Mesenchymal stem cell (in vitro differentiated cells and primary cell): Measurements from ENCODE around the gene CLCNKB.

Source experiments
- DNase-seq: peaks from one replicate; pipeline ENCODE4 v3.0.0-alpha.2; 2013
- H2AFZ ChIP-seq: one replicate; pipeline ENCODE4 v1.6.1; 2013; ENCODE audit warnings: low read depth, mild to moderate bottlenecking, control low read depth, inconsistent platforms, low read length, moderate library complexity
- H2AK5ac ChIP-seq: 2 replicates; pipeline ENCODE4 v1.6.1; 2013; ENCODE audit warnings: low read length, moderate library complexity, mild to moderate bottlenecking, inconsistent platforms; ENCODE audit not compliant: severe bottlenecking
- H2BK120ac ChIP-seq: one replicate; pipeline ENCODE4 v1.6.1; 2013; ENCODE audit warnings: low read depth, mild to moderate bottlenecking, inconsistent platforms, low read length, moderate library complexity
- H2BK12ac ChIP-seq, 2 experiments: one replicate each; pipeline ENCODE4 v1.6.1; 2013; ENCODE audit warnings: inconsistent platforms in 2 of 2, low read length in 2 of 2, mild to moderate bottlenecking in 2 of 2, moderate library complexity in 2 of 2, control low read depth in 1 of 2
- H2BK15ac ChIP-seq: one replicate; pipeline ENCODE4 v1.6.1; 2013; ENCODE audit warnings: mild to moderate bottlenecking, low read depth, inconsistent platforms; ENCODE audit not compliant: poor library complexity, severe bottlenecking
- H2BK5ac ChIP-seq: 2 replicates; pipeline ENCODE4 v1.6.1; 2013; ENCODE audit warnings: low read depth, mild to moderate bottlenecking, low read length, control low read depth, inconsistent platforms; ENCODE audit not compliant: poor library complexity, severe bottlenecking
- H3K14ac ChIP-seq, 2 experiments: one replicate each; pipeline ENCODE4 v1.6.1; 2013; ENCODE audit warnings: inconsistent platforms in 2 of 2, low read length in 2 of 2, control low read depth in 1 of 2, mild to moderate bottlenecking in 1 of 2, moderate library complexity in 1 of 2
- H3K18ac ChIP-seq, 2 experiments: one replicate each; pipeline ENCODE4 v1.6.1; 2013; ENCODE audit warnings: inconsistent platforms in 2 of 2, low read length in 2 of 2, control low read depth in 1 of 2, low read depth in 1 of 2, mild to moderate bottlenecking in 1 of 2
- H3K23ac ChIP-seq, 2 experiments: one replicate each; pipeline ENCODE4 v1.6.1; 2013; ENCODE audit warnings: inconsistent platforms in 2 of 2, low read length in 2 of 2, mild to moderate bottlenecking in 2 of 2, moderate library complexity in 2 of 2, control low read depth in 1 of 2
- H3K27ac ChIP-seq: 2 replicates; pipeline ENCODE4 v1.5.1; 2013; ENCODE audit warnings: mild to moderate bottlenecking, moderate library complexity, low read length, control low read depth, inconsistent platforms; ENCODE audit not compliant: poor library complexity, severe bottlenecking
- H3K27me3 ChIP-seq, 2 experiments: 2 replicates each; pipeline versions ENCODE4 v1.6.1 to v1.7.0; 2013; ENCODE audit warnings: low read length in 2 of 2, mild to moderate bottlenecking in 2 of 2, moderate library complexity in 2 of 2, control low read depth in 1 of 2, inconsistent platforms in 1 of 2; ENCODE audit not compliant: control insufficient read depth in 1 of 2, insufficient read depth in 1 of 2
- H3K36me3 ChIP-seq, 2 experiments: 2 replicates each; pipeline versions ENCODE4 v1.6.1 to v1.7.0; 2013; ENCODE audit warnings: low read length in 2 of 2, control low read depth in 1 of 2, inconsistent platforms in 1 of 2, low read depth in 1 of 2, mild to moderate bottlenecking in 1 of 2; ENCODE audit not compliant: insufficient read depth in 2 of 2, control insufficient read depth in 1 of 2
- H3K4ac ChIP-seq, 2 experiments: one replicate each; pipeline ENCODE4 v1.6.1; 2013; ENCODE audit warnings: inconsistent platforms in 2 of 2, low read length in 2 of 2, mild to moderate bottlenecking in 2 of 2, moderate library complexity in 2 of 2, control low read depth in 1 of 2, low read depth in 1 of 2
- H3K4me1 ChIP-seq: 2 replicates; pipeline ENCODE4 v1.6.1; 2013; ENCODE audit warnings: low read depth, low read length, control low read depth; ENCODE audit not compliant: control insufficient read depth, insufficient read depth
- H3K4me2 ChIP-seq: 2 replicates; pipeline ENCODE4 v1.6.1; 2013; ENCODE audit warnings: low read length, mild to moderate bottlenecking, inconsistent platforms; ENCODE audit not compliant: poor library complexity, severe bottlenecking
- H3K4me3 ChIP-seq, 2 experiments: 2 replicates each; pipeline versions ENCODE4 v1.5.1 to v1.7.0; 2013; ENCODE audit warnings: low read length in 2 of 2, mild to moderate bottlenecking in 2 of 2, control low read depth in 1 of 2, low read depth in 1 of 2; ENCODE audit not compliant: insufficient read depth in 1 of 2
- H3K79me1 ChIP-seq: replicated peaks from 2 replicates; pipeline ENCODE4 v1.6.1; 2013; ENCODE audit warnings: mild to moderate bottlenecking, control low read depth, low read length, inconsistent platforms; ENCODE audit not compliant: poor library complexity, severe bottlenecking
- H3K9ac ChIP-seq: 2 replicates; pipeline ENCODE4 v1.7.0; 2013; ENCODE audit warnings: mild to moderate bottlenecking, low read length, moderate library complexity
- H3K9me3 ChIP-seq: 2 replicates; pipeline ENCODE4 v1.7.0; 2013; ENCODE audit warnings: mild to moderate bottlenecking, low read length; ENCODE audit not compliant: control insufficient read depth
- H4K8ac ChIP-seq: one replicate; pipeline ENCODE4 v1.6.1; 2013; ENCODE audit warnings: inconsistent platforms, mild to moderate bottlenecking, low read length, moderate library complexity
- H4K91ac ChIP-seq: one replicate; pipeline ENCODE4 v1.6.1; 2013; ENCODE audit warnings: mild to moderate bottlenecking, low read length, inconsistent platforms
- WGBS: methylation state at CpG from one replicate; pipeline ENCODE4 v1.1.7; 2013; ENCODE audit warnings: mixed read lengths; 5-methylcytosine and 5-hydroxymethylcytosine counted together

CLCNKB gene

GRCh38 chr1:16074217-16074616 is 30.6 kb downstream of the CLCNKB start:
- H3K27me3 ChIP-seq: peaks cover 0 to 4% of the 10 kb centered on the region in 2 experiments
- H2BK15ac ChIP-seq: no peak overlapping the region
- H3K36me3 ChIP-seq: no peaks in the 10 kb centered on the region
- H3K18ac ChIP-seq: peak overlapping the region in 1 of 2 experiments; percentile 34
- H3K23ac ChIP-seq: no peak overlapping the region
- WGBS: 80% methylated on average over 5 of the region's 5 CpGs
- H4K91ac ChIP-seq: no peak overlapping the region
- H3K79me1 ChIP-seq: no peaks in the 10 kb centered on the region
- peak overlapping the region in 1 of 2 experiments; percentile 36 for H3K14ac ChIP-seq
- peak overlapping the region in 1 of 2 experiments; percentile 34 for H2BK12ac ChIP-seq
- H2AK5ac ChIP-seq: peak overlapping the region; percentile 13
- no peak overlapping the region for H4K8ac ChIP-seq
- no peak overlapping the region for H3K4ac ChIP-seq
- no peak overlapping the region for H3K4me2 ChIP-seq
- H2BK5ac ChIP-seq: no peak overlapping the region
- peak overlapping the region in 1 of 2 experiments; percentile 71 for H3K4me3 ChIP-seq
- H3K9ac ChIP-seq: no peak overlapping the region
- no peaks in the 10 kb centered on the region for H3K9me3 ChIP-seq
- H2AFZ ChIP-seq: no peak overlapping the region
- no peak overlapping the region for H2BK120ac ChIP-seq
- H3K4me1 ChIP-seq: peaks cover 41% of the 10 kb centered on the region
- no peak for DNase-seq
- no peak overlapping the region for H3K27ac ChIP-seq

GRCh38 chr1:16075337-16076030 is 31.9 kb downstream of the CLCNKB start:
- peak overlapping the region; percentile 91 for H4K8ac ChIP-seq

GRCh38 chr1:16076031-16076864 is 32.7 kb downstream of the CLCNKB start:
- Histone ChIP-seq H3K4me3 (no peak overlapping the region), H3K4me1 (peaks cover 43% of the 10 kb centered on the region), H4K8ac (peak overlapping the region; percentile 91), H3K9me3 (no peaks in the 10 kb centered on the region), H2BK12ac (peak overlapping the region; percentile 4 to 73), H3K36me3 (no peaks in the 10 kb centered on the region), H3K23ac (no peak overlapping the region), H3K4me2 (no peak overlapping the region), H3K18ac (peak overlapping the region; percentile 38 to 57), H3K27ac (no peak overlapping the region), H2AFZ (no peak overlapping the region), H2AK5ac (peak overlapping the region; percentile 21), H3K14ac (peak overlapping the region in 1 of 2 experiments; percentile 19), H3K9ac (peak overlapping the region; percentile 72), H2BK15ac (no peak overlapping the region), H4K91ac (peak overlapping the region; percentile 84), H3K4ac (peak overlapping the region in 1 of 2 experiments; percentile 13), H2BK120ac (no peak overlapping the region), H3K79me1 (no peaks in the 10 kb centered on the region), H2BK5ac (no peak overlapping the region), H3K27me3 (peaks cover 0 to 4% of the 10 kb centered on the region in 2 experiments)
- WGBS: 65% methylated on average over 13 of the region's 14 CpGs
- DNase-seq: peak; percentile 95

More at GRCh38 chr1:16075337-16076030, 31.9 kb downstream of the CLCNKB start:
- peak overlapping the region; percentile 72 for H3K9ac ChIP-seq
- peak overlapping the region; percentile 30 to 57 for H3K18ac ChIP-seq
- no peak overlapping the region for H2BK120ac ChIP-seq
- no peak overlapping the region for H2BK5ac ChIP-seq
- peak overlapping the region; percentile 84 for H4K91ac ChIP-seq
- H3K14ac ChIP-seq: no peak overlapping the region
- no peaks in the 10 kb centered on the region for H3K36me3 ChIP-seq
- peak overlapping the region in 1 of 2 experiments; percentile 13 for H3K4ac ChIP-seq
- no peak overlapping the region for H2AFZ ChIP-seq
- no peaks in the 10 kb centered on the region for H3K9me3 ChIP-seq
- H2BK15ac ChIP-seq: peak overlapping the region; percentile 6
- H3K79me1 ChIP-seq: no peaks in the 10 kb centered on the region
- H2BK12ac ChIP-seq: peak overlapping the region; percentile 4 to 73
- peaks cover 43% of the 10 kb centered on the region for H3K4me1 ChIP-seq
- H3K4me3 ChIP-seq: no peak overlapping the region
- no peak overlapping the region for H3K27ac ChIP-seq
- 93% methylated on average over 10 of the region's 11 CpGs for WGBS
- peak overlapping the region; percentile 78 for H2AK5ac ChIP-seq
- DNase-seq: peak; percentile 52
- H3K23ac ChIP-seq: no peak overlapping the region
- H3K27me3 ChIP-seq: peaks cover 0 to 4% of the 10 kb centered on the region in 2 experiments
- no peak overlapping the region for H3K4me2 ChIP-seq

GRCh38 chr1:16076865-16077238 is 33.3 kb downstream of the CLCNKB start:
- H3K79me1 ChIP-seq: no peaks in the 10 kb centered on the region
- no peak overlapping the region for H2AFZ ChIP-seq
- H3K14ac ChIP-seq: no peak overlapping the region
- peak overlapping the region; percentile 72 for H3K9ac ChIP-seq
- H2BK12ac ChIP-seq: no peak overlapping the region
- peaks cover 0 to 4% of the 10 kb centered on the region in 2 experiments for H3K27me3 ChIP-seq
- H4K8ac ChIP-seq: no peak overlapping the region
- H2BK120ac ChIP-seq: no peak overlapping the region
- H3K4ac ChIP-seq: no peak overlapping the region
- no peak overlapping the region for H2BK15ac ChIP-seq
- no peak overlapping the region for H3K18ac ChIP-seq
- H2BK5ac ChIP-seq: no peak overlapping the region
- no peak overlapping the region for H2AK5ac ChIP-seq
- 90% methylated on average over 11 of the region's 11 CpGs for WGBS
- H4K91ac ChIP-seq: no peak overlapping the region
- H3K27ac ChIP-seq: no peak overlapping the region
- H3K9me3 ChIP-seq: no peaks in the 10 kb centered on the region
- DNase-seq: no peak
- peaks cover 43% of the 10 kb centered on the region for H3K4me1 ChIP-seq
- no peaks in the 10 kb centered on the region for H3K36me3 ChIP-seq
- no peak overlapping the region for H3K4me3 ChIP-seq
- H3K23ac ChIP-seq: no peak overlapping the region
- no peak overlapping the region for H3K4me2 ChIP-seq
